DMS79 treated with DMSO at 0.1 percent for 48 hours (cell line): ENCODE data around the gene LRRK1.
A peak's percentile ranks its signal among the peaks of the same experiment; 100 is the strongest.

Source experiments
- DNase-seq: peaks from one replicate; lab custom pipeline; 2025; lab: John Stamatoyannopoulos, UW

Gene LRRK1

GRCh38 chr15:100972975-100973350, 53.8 kb downstream of the LRRK1 start:
- no peak for DNase-seq

GRCh38 chr15:100973351-100974111, 54.4 kb downstream of the LRRK1 start:
- no peak for DNase-seq

GRCh38 chr15:100975043-100975442, 55.9 kb downstream of the LRRK1 start:
- no peak for DNase-seq

- no peak for DNase-seq
Observed at GRCh38 chr15:100980410-100981046, 61.4 kb downstream of the LRRK1 start.

- DNase-seq, result peak; percentile 14
Observed at GRCh38 chr15:100981086-100981485, 61.9 kb downstream of the LRRK1 start.

GRCh38 chr15:100983221-100983620, 64.1 kb downstream of the LRRK1 start:
- DNase-seq, result peak; percentile 1

- DNase-seq, result no peak
Observed at GRCh38 chr15:100985401-100985800, 66.2 kb downstream of the LRRK1 start.

GRCh38 chr15:100986158-100986896, 67.2 kb downstream of the LRRK1 start:
- DNase-seq, result peak; percentile 25

- DNase-seq, result no peak
Observed at GRCh38 chr15:100987143-100987542, 68.0 kb downstream of the LRRK1 start.

- DNase-seq, result no peak
Observed at GRCh38 chr15:100988297-100988696, 69.1 kb downstream of the LRRK1 start.

- DNase-seq, result no peak
Observed at GRCh38 chr15:100988857-100989256, 69.7 kb downstream of the LRRK1 start.

GRCh38 chr15:100994597-100995446, 75.7 kb downstream of the LRRK1 start:
- peak; percentile 2 for DNase-seq

GRCh38 chr15:100995471-100996430, 76.6 kb downstream of the LRRK1 start:
- DNase-seq, result no peak

- no peak for DNase-seq
Observed at GRCh38 chr15:100997442-100997841, 78.3 kb downstream of the LRRK1 start.

- no peak for DNase-seq
Observed at GRCh38 chr15:100998630-100999029, 79.5 kb downstream of the LRRK1 start.

- DNase-seq, result no peak
Observed at GRCh38 chr15:100999369-100999768, 80.2 kb downstream of the LRRK1 start.

- no peak for DNase-seq
Observed at GRCh38 chr15:101000271-101000681, 81.1 kb downstream of the LRRK1 start.

GRCh38 chr15:101001056-101001455, 81.9 kb downstream of the LRRK1 start:
- DNase-seq, result no peak

GRCh38 chr15:101001796-101002195, 82.6 kb downstream of the LRRK1 start:
- DNase-seq, result no peak

- no peak for DNase-seq
Observed at GRCh38 chr15:101003081-101003480, 83.9 kb downstream of the LRRK1 start.

- no peak for DNase-seq
Observed at GRCh38 chr15:101003706-101004105, 84.5 kb downstream of the LRRK1 start.
